ENCODE measurements around the gene CNKSR3.
"Not testable (repeated sequence)": the region's sequence is repeated elsewhere in the genome, so short reads cannot be mapped to it uniquely, and the experiment has no call there.

The CNKSR3 gene

DNA sequence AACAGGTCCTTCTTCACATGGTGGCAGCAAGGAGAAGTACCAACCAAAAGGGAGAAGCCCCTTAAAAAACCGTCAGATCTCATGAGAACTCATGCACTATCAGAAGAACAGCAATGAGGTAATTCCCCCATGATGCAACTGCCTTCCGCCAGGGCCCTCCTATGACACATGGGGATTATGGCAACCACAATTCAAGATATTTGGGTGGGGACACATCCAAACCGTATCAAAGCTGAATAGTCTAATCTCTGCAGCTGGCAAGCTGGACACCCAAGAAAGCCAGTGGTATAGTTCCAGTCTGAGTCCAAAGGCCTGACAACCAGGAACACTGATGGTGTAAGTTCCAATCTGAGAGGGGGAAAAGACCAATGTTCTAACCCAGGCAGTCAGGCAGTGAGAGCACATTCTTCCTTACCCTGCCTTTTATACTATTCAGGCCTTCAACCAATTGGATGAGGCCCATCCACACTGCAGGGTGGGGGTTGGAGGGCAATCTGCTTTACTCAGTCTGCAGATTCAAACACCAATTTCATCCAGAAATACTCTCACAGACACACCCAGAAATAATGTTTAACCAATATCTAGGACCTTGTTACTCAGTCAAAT, 17.9 kb upstream of the CNKSR3 start:
- no peak for DNase-seq (ENCODE audit: low read depth in 2 of 2)

DNA sequence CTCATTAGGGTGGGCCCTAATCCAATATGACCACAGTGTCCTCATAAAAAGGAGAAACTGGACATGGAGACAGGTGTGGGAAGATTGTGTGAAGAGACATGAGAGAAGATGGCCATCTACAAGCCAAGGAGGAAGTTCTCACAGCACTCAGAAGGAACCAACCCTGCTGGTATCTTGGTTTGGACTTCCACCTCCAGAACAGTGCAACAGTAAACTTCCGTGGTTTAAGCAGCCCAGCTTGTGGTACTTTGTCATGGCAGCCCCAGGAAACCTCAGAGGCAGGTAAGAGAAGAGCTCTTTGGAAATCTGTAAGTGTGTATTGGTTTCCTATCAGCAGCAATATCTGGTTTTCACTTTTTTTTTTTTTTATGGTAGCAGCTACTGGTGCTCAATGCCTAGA, 16.5 kb upstream of the CNKSR3 start:
- DNase-seq (ENCODE audit: low read depth in 2 of 2): no peak

DNA sequence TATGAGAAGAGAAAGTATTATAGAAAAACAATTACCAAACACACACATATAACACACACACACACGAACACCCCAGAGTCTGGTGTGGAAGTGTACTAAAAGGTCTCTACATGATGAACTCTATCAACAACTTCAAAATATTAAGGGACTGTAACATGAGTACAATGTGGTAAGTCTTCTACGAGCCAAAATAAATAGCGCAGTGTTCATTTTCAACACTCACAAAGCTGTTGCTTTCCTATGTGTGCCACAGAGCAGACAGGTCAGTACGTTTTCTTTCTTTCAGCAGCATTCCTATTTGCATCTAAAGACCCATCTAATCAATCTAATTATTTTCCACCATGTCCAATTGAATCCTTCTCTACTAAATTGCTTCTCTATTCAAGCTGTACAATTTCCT, 12.1 kb upstream of the CNKSR3 start:
- no peak for DNase-seq (ENCODE audit: low read depth in 2 of 2)

DNA sequence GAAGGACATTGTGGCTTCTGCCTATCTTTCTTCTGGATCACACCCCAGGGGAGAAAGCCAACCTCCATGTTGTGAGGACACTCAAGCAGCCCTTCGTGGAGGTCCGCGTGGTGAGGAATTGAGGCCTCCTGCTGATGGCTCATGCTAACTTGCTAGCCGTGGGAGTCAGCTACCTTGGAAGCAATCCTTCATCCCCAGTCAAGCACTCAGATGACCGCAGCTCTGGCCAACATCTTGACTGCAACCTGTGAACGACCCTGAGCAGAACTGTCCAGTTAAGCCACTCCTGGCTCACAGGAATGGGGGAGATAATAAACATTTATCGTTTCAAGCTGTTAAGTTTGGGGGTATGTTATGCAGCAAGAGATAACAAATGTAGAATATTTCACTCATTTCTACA, 10.9 kb upstream of the CNKSR3 start:
- DNase-seq (ENCODE audit: low read depth in 2 of 2): no peak

DNA sequence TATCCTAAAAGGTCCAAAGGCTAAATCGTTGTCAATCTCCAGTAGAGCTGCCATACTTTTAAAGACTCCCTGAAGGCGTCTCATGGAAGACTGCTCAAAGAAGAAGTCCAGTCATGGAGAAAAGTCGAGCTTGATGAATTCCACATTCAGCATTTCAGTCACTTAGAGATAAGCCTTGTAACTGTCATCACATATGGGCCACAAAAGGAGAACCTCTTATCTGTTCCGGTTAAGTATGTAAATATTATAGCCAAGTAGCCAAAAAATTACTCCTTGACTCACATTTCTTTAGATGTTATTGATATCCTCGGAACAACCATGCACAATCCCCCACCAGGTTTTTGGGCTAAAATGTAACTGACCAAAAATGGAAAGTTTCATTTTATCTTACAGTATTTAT, 9.8 kb upstream of the CNKSR3 start:
- no peak for DNase-seq (ENCODE audit: low read depth in 2 of 2)

DNA sequence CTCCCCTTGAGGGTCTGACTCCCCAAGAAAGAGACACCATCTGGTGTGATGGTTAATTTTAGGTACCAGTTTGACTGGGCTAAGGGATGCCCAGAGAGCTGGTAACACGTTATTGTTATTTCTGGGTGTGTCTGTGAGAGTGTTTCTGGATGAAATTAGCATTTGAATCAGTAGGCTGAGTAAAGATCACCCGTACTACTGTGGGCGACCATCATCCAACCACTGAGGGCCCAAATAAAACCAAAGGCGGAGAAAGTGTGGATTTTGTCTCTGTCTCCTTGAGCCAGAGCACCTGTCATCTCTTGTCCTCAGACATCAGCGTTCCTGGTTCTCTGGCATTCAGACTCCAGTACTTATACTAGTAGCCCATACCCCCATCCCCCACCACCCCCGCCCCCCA, 7.9 kb upstream of the CNKSR3 start:
- no peak for DNase-seq (ENCODE audit: low read depth in 2 of 2)

DNA sequence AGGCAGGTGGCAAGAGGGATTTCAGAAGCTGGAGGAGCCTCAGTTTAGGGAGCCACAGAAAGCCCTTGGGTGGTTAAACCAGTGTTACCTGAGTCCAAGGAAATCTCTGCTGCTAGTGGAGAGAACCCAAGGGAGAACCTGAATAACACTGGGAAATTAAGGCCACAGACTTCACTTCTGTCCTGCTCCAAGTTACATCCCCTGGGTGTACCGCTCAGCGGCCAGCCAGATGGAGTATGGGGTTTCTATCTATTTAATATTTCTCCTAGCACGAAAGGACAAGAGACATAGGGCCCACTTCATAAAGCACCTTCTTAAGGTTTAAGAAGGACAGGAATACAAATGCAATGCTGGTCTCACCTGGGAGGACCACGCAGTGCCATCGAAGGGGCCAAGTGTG, 5.8 kb upstream of the CNKSR3 start:
- no peak for DNase-seq (ENCODE audit: low read depth in 2 of 2)

DNA sequence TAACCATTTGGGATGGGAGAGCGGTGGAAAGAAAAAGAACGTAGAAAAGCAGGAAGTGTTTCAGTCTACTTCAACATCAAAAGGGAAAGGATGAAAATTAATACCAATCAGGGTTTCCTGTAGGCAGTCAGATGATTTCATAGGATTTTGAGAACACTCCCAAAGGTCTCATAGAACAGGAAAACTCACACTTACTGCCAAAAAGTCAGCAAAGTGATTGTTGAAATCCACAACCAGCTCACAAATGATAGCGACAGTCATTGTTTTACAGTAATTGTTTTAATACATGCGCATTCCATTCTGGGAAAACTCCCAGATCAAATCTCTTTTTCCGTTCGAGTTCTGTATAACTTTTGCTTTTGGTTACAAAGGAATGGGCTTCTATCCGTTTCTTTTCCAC, 5.3 kb upstream of the CNKSR3 start:
- DNase-seq (ENCODE audit: low read depth in 2 of 2): no peak

DNA sequence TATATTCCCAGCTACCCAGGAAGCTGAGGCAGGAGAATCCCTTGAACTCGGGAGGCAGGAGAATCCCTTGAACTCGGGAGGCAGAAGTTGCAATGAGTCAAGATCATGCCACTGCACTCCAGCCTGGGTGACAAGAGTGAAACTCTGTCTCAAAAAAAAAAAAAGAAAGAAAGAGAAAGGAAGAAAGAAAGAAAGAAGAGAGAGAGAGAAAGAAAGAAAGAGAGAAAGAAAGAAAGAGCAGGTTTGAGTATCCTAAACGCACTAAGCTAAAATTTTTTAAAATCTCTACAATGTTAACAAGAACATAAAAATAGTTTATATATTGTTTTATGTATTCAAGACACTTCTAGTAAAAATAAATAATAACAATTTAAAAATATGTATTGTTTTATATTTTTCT, 4.6 kb upstream of the CNKSR3 start:
- not testable (repeated sequence) for DNase-seq (ENCODE audit: low read depth in 2 of 2)

DNA sequence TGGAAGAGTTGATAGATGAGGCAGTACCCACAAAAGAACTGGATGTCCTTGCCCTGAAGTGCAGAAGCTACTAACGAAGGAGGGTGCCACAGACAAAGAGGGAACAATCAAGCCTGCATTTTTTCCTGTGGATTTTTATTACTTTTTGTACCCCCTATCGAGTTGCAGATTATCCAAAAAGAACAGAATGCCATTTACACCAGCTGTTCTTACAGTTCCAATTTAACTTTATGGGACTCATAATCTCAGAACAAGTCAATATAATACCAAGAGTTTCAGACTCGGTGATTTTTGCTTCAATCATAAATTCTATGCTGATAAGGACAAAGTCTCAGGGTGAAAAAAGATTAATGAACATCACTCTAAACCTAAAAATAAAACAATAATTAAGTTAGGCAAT, 4.0 kb upstream of the CNKSR3 start:
- no peak for DNase-seq (ENCODE audit: low read depth in 2 of 2)

DNA sequence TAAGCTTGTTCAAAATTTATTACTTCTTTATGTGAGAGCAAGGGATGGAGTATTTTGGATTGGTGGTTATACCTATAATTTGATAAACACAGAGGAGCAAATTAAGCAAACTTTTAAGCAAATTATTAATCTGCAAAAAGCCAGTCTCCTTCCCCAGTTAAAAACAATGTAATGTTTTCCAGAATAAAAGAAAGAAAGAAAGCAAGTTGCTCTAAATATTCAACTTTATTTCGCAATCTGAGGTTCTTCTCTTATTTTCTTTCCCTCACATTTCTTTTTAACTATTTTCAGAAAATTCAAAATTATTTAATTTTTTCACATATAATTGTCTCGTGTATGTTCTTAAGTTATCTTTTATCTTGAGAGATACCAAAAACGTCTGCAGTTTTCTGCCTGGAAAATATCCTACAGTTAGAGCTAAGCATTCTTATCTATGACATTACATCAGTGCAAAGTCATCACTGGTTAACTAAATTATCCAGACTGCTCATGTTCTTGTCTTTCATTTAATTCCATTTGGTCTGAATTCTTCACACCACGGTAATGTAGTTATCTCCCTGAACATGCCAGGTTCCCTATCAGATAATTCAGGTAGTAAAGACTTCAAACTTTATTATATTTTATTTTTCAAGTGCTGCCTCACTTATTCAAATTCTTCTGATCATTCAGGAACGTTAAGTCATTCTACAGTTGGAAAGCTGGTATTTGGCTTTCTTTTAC, 3.3 kb upstream of the CNKSR3 start:
- DNase-seq (ENCODE audit: low read depth in 2 of 2): no peak

DNA sequence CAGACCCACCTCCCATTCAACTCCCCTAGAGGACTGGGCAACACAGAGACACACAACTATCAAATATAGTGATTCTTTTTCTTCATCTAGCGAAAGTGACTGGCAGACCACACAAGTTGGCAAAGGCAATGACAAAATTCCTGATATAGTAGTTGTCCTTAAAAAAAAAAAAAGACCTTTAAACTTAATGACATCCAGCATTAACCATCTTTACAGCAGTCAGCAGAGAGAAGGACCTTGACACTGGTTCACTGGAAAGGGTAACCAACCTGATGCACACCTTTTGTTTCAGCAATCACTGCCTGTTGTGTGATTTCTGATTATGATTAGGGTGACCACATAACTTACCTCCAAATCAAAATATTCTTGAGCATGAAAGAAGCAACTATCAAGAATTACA, 1.7 kb upstream of the CNKSR3 start:
- DNase-seq (ENCODE audit: low read depth in 2 of 2): no peak

DNA sequence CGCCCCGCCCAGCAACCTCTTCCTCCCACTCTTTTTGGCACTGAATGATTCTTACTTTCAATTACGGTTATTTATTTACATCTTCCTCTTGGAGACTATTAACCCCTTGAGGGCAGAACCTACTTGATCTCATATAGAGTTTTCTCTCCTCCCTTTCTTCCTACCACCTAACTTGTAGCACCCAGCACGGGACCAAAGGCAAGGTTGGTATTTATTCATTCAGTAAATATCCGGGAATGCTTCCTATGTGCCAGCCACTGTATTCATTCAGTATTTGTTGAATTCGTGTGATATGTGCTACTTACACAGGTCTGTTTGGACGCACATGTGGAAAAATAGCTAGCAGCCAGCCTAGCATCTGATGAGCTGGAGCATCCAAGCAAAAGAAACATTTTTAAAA, 1.3 kb upstream of the CNKSR3 start:
- DNase-seq (ENCODE audit: low read depth in 2 of 2): no peak

DNA sequence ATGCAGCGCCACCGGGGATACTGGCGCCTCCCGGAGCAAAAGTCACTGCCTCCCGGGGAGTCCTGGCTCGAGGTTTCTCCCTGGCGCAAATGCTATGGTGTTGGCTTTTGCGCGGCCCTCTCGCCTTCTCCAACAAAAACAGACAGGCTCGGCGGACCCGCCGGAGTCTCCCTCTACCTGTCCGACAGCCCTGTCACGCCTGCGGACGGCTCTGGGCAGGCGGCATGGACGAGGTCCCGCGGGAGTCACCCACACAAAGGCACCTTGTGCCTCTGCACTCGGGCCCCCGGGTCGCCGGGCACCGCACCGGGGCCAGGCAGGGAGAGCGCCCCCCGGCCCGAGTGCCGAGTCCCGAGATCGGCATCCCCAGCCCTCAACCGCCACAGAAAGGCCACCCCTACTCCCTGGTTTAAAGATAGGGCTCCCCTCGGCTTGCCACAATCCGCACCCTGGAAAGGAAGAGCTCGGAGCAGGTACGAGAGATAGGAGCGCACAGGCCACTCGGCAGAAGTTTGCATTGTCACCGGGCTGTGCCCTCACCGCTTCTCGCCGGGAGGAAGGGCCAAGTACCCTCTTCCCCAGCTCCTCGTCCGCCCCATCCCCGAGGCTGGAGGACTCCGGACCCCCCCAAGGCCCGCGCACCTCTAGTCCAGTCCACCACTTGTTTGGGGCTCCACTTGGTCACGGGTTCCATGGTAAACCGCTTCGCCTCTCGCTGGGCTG, 903 bp downstream of the CNKSR3 start:
- DNase-seq (ENCODE audit: low read depth in 2 of 2): no peak

DNA sequence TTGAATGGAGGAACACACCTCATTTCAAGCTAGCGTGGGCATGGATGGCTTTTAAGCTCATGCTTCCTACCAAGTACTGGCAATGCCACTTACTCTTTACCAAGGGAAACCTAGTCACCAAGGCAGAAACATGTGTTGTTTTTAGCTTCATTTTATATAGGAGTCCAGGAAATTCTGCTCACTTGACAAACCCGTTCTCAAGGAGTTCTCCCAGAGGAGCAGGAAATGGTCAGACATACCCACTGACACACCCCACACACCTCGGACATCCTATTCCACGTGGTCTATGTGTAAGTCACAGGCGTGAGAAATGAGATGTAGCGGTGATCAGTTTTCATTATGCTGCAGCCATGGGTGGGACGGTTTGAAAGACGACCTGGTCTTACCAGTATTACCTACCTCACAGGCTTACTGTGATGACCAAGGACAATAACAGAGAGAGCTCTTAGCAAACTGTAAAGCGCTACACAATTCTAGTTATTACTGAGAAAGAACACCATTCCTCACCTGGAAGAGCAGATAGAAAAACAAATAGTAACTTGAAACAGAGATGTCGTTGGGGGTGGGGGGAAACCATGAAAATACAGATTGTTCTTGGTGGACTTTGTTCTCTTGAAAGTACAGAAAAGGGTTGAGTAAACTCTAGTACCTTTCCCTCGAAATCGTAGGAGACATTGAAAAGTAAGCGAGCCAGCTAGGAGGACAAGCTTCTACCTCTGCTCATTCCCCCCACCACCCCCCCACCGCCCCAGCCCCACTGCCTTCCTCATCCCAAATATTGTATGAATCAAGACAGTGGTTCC, 1.7 kb downstream of the CNKSR3 start:
- DNase-seq (ENCODE audit: low read depth in 2 of 2): no peak

DNA sequence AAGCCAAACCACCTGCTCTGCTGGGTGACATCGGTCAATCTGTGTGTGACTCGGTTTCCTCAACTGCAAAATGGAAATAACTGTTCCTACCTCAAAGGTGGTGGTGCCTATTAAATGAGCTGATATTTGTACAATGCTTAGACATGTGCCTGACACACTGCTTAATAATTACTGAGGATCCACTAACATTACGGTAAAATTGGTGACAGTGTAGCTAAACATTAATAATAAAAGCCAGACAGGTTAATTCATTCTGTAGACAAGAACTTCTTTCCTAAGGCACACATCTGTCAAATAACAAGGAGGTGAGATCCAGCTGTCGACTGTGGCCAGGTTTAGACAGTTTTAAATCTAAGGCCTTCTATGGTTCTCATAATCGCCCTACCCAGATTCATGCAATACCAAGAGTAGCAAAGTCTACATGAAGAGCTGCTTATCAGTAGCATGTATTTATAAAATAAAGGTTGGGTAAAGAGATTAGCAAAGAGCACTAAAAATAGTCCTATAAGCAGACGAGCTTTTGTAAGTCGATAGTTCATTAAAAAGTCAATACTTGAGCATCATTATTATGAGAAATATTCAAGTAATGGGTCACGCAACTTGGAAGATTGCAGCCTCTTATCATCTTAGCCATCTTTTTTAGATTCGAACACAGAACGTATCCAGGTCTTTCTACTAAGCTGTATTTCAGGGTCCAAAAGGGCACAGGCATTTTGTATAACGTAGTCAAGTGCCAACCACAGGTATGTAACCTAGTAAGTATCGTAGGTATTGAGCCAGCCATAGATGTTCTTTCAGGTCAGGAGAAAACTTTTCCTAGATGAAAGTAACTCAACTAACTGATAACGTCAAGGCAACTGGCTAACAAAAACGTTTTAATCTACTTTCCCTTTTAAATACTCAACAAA, 3.2 kb downstream of the CNKSR3 start:
- no peak for DNase-seq (ENCODE audit: low read depth in 2 of 2)

DNA sequence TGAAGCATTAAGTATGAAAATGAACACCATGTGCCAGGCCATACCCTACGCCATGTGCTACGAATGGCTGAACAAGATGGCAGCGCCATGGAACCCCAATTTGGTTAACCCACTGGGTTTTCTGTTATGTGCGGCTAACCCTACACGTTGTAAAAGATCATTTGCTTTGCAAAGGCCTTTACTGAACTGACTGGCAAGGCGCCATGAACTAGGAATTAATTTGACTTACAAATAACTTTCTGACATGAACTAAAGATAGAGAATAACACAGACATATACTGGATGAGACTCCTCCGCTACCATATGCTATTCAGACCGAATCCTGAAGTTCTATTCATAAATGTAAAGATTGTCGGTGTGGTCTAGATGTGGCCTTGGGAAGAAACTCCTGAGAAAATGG, 3.9 kb downstream of the CNKSR3 start:
- no peak for DNase-seq (ENCODE audit: low read depth in 2 of 2)

DNA sequence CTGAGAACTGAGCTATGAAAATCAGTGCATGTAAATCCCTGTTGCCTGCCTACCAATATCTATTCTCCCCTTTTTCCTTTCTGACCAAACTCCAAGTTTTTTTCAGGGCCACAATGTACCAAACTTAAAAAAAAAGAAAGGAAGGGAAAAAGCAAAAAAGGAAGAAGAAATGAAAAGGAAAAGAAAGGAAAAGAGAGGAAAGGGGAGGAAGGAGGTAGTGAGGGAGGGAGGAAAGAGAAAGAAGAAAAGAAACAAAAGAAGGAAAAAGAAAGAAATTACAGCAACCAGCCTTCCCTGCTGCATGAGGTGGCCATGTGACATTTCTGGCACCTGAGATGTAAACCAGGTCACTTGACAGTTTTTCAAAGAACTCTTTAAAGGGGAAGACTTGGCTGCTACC, 4.4 kb downstream of the CNKSR3 start:
- no peak for DNase-seq (ENCODE audit: low read depth in 2 of 2)

DNA sequence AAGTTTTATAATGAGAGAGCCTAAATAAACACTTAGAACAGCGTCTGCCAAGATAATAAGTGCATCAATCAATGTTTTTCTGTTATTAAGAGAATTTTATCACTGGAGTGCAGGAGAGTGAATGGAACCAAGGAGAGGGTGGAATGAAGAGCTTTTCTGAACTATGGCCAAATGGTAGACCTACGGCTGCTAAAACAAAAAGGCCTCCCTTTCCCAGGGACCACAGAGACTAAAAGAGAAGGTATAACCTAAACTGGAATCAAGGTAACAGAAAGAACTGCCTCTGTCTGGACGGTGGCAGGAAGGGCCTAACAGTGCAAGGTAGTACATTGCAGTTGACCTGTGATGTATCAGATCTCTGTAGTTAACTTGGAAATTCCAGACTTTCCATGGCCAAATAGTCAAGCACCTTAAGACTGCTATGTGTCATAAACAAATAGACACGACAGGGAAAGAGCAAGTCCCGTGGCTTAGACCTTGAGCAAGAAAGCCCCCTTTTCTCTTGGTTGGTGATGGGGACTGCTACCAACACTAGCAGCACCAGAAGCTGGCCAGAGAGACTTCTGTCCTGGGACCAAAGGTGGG, 5.5 kb downstream of the CNKSR3 start:
- no peak for DNase-seq (ENCODE audit: low read depth in 2 of 2)

DNA sequence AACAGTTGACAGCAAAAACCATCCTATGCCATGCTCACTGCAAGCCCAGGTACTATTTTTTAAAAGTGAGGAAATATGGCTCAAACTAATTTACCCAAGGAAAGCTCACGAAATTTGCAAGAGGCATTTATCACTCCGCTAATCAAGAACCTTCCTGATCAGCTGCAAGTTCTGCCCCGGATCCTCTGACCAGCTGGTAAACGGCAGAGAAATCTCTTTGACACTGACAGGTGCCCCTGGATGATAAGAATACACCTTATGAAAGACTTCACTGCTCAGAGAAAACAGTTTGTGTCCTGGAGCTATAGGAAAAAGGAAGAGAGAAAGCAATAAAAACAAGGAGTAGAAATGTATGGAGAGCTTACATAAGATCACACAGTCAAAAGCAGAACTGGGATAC, 6.4 kb downstream of the CNKSR3 start:
- no peak for DNase-seq (ENCODE audit: low read depth in 2 of 2)

DNA sequence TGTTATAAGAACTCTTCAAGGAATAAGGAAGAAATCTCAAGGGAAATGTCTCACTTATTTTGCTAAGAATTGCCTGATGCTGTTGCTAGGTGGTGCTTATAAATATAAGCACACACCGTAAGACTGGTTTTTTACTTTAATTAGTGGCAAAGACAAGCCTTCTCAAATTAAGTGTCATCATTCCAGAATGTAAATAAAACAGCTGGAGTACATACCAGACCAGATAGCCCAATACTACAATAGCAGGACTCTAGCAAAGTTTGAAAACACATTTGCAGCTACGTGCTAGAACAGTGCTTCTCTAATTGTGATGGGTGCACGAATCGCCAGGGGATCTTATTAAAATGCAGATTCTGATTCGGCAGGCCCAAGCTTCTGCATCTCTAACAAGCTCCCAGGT, 6.8 kb downstream of the CNKSR3 start:
- no peak for DNase-seq (ENCODE audit: low read depth in 2 of 2)
